Esophagus squamous epithelium (tissue), 5 donors: Measurements from ENCODE around the gene PACC1. TPM values are rescaled to one million over a fixed set of nuclear protein-coding genes. Genes with fewer than 3 reads are reported as not detected.

ENCODE experiments used
- DNase-seq: peaks from one replicate; lab custom pipeline; 2025; lab: John Stamatoyannopoulos, UW
- H3K27ac ChIP-seq, 4 donors: fragments of 200-600 bp; sonication (generic); one replicate each; pipeline ENCODE4 v1.5.1; 2016 to 2019; ENCODE audit warnings: mild to moderate bottlenecking in 1 of 4
- H3K27me3 ChIP-seq, 4 donors: fragments of 200-600 bp; sonication (generic); 1 replicate in 3 of 4; 2 replicates in 1 of 4; pipeline versions ENCODE4 v1.5.1 to v1.6.0; 2017 to 2021; ENCODE audit warnings: antibody characterized with exemption in 1 of 4
- H3K36me3 ChIP-seq, 3 donors: fragments of 200-600 bp; sonication (generic); one replicate each; pipeline ENCODE4 v1.5.1; 2016 to 2019
- H3K4me1 ChIP-seq, 3 donors: fragments of 200-600 bp; sonication (generic); one replicate each; pipeline ENCODE4 v1.5.1; 2017 to 2019
- H3K4me3 ChIP-seq, 4 donors: fragments of 200-600 bp; sonication (generic); 1 replicate in 3 of 4; 2 replicates in 1 of 4; pipeline ENCODE4 v1.5.1; 2016 to 2019; ENCODE audit warnings: mild to moderate bottlenecking in 2 of 4, moderate library complexity in 1 of 4
- H3K9me3 ChIP-seq, 3 donors: fragments of 200-600 bp; sonication (generic); one replicate each; pipeline ENCODE4 v1.5.1; 2016 to 2019
- CTCF ChIP-seq, 6 experiments: fragments of 450-650 bp in 4 of 6; fragments of 200-600 bp in 2 of 6; sonication (generic) in 2 of 6; IDR thresholded peaks; one replicate each; pipeline ENCODE4 v1.5.1; 2016 to 2019; ENCODE audit warnings: antibody characterized with exemption in 6 of 6, mild to moderate bottlenecking in 4 of 6, moderate library complexity in 4 of 6
- POLR2A ChIP-seq, 4 donors: fragments of 450-650 bp; IDR thresholded peaks; one replicate each; pipeline ENCODE4 v1.6.1; 2017; ENCODE audit warnings: antibody characterized with exemption in 4 of 4, mild to moderate bottlenecking in 4 of 4, moderate library complexity in 3 of 4
- WGBS, 2 donors: methylation state at CpG; one replicate each; pipeline ENCODE4 v1.1.5; 2018; 5-methylcytosine and 5-hydroxymethylcytosine counted together
- intact Hi-C: fragments of 100-400 bp; cut with DNase I; formaldehyde crosslinking; loops from one replicate; pipeline ENCODE4 v1.15.0; 2022
- total RNA-seq, 4 donors: library from RNA; depleted of rRNA; stranded (reverse); fragments of >200 nt; gene quantifications; one replicate each; pipeline ENCODE4 v1.1.0, GENCODE V29; 2016
- donor health status: DM: yes; HTN: yes; CAD: no.

The PACC1 gene
- total RNA-seq, 4 donors from 2014 or later = 5.0 to 7.6 (median 6.3) TPM

DNA sequence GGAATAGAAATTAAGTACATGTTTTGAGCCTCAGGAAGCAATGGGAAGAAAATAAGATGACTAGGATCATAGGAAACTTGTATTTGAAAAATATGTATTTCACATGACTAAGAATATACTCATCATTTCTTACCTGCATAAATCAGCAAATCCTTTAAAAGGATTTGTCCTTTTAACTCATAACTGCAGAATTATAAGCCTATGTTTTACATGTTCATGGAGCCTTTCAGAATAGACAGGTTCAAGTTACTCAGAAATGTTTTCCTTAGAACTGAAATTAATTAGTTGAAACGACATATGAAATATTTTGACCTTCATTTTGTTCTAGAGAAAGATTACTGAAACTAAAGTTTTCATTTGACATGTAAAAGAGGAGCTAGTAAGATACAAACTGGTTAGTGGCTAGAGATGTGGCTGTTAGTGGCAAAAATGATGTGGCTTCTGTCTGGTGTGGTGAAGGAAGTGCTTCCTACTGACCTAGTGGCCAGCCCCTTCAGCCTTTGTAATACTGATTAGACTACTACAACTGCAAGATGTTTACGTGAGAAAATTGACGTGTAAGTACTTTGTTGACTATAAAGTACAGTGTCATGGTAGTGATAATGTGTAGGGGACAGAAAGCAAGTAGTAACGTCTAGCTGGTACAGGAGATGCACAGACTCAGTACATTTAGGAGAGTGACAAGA is 54.7 kb downstream of the PACC1 start:
- Histone ChIP-seq H3K27me3 (no peaks in the 10 kb centered on the region), H3K4me1 (no peaks in the 10 kb centered on the region), H3K4me3 (no peak overlapping the region), H3K36me3 (peaks cover 0 to 96% (median 22%) of the 10 kb centered on the region in 3 donors), H3K9me3 (no peaks in the 10 kb centered on the region), H3K27ac (no peak overlapping the region)
- TF ChIP-seq POLR2A (IDR thresholded peaks at IDR 0.05) (no peak), CTCF (IDR thresholded peaks at IDR 0.05) (no peak)
- 73% methylated on average over 4 of the region's 4 CpGs for WGBS, 2 donors
- no peak for DNase-seq
- intact Hi-C loops = no loop called here

GRCh38 chr1:212355230-212355969 is 59.3 kb downstream of the PACC1 start:
- Histone ChIP-seq H3K27me3 (no peaks in the 10 kb centered on the region), H3K9me3 (no peaks in the 10 kb centered on the region), H3K4me3 (no peak overlapping the region), H3K27ac (no peak overlapping the region), H3K36me3 (peaks cover 0 to 94% (median 25%) of the 10 kb centered on the region in 3 donors), H3K4me1 (no peaks in the 10 kb centered on the region)
- 79 to 89% methylated on average over 2 to 3 of the region's 3 CpGs for WGBS, 2 donors
- intact Hi-C loops = no loop called here
- no peak for DNase-seq
- TF ChIP-seq POLR2A (IDR thresholded peaks at IDR 0.05) (no peak), CTCF (IDR thresholded peaks at IDR 0.05) (no peak)

DNA sequence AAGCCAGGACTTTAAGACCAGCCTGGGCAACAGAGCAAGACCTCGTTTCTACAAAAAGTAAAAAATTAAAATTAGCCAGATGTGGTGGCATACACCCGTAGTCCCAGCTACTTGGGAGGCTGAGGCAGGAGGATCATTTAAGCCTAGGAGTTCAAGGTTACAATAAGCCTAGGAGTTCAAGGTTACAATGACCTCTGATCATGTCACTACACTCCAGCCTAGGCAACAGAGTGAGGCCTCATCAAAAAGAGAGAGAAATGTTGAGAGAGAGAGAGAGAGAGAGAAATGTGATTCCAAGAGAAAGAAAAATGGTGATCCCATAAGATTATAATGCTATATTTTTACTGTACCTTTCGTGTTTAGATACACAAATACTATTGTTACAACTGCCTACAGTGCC is 60.2 kb downstream of the PACC1 start:
- no peaks in the 10 kb centered on the region for H3K4me1 ChIP-seq

GRCh38 chr1:212353181-212353580 is 61.5 kb downstream of the PACC1 start:
- DNase-seq = no peak
- Histone ChIP-seq H3K27me3 (no peaks in the 10 kb centered on the region), H3K27ac (no peak overlapping the region), H3K36me3 (peaks cover 0 to 94% (median 26%) of the 10 kb centered on the region in 3 donors), H3K4me3 (no peak overlapping the region), H3K9me3 (no peaks in the 10 kb centered on the region), H3K4me1 (no peaks in the 10 kb centered on the region)
- WGBS, 2 donors = 77 to 85% methylated on average over 2 of the region's 2 CpGs
- TF ChIP-seq POLR2A (IDR thresholded peaks at IDR 0.05) = no peak
- no peak for TF ChIP-seq CTCF (IDR thresholded peaks at IDR 0.05)
- intact Hi-C loops = no loop called here

More for the DNA sequence above, 60.2 kb downstream of the PACC1 start:
- Histone ChIP-seq H3K27me3 (no peaks in the 10 kb centered on the region), H3K36me3 (peaks cover 0 to 94% (median 25%) of the 10 kb centered on the region in 3 donors), H3K4me3 (no peak overlapping the region), H3K9me3 (no peaks in the 10 kb centered on the region), H3K27ac (no peak overlapping the region)
- no peak for DNase-seq
- 90 to 92% methylated on average over 3 of the region's 3 CpGs for WGBS, 2 donors
- intact Hi-C loops = no loop called here
- TF ChIP-seq CTCF (IDR thresholded peaks at IDR 0.05) (no peak), POLR2A (IDR thresholded peaks at IDR 0.05) (no peak)
